GM12874 (cell line): ENCODE measurements around the gene BCORL1.

Source experiments
- CTCF ChIP-seq: IDR thresholded peaks from 2 replicates; pipeline ENCODE4 v1.5.1; 2011; ENCODE audit warnings: low read depth, mild to moderate bottlenecking, control low read depth, low read length, moderate library complexity; ENCODE audit not compliant: insufficient read depth

Gene BCORL1

GRCh38 chrX:130028196-130028595 is 45.8 kb downstream of the BCORL1 start:
- TF ChIP-seq CTCF = peak; percentile 72

- TF ChIP-seq CTCF = no peak
Measured at GRCh38 chrX:130030826-130031225, 48.4 kb downstream of the BCORL1 start.

- no peak for TF ChIP-seq CTCF
Measured at GRCh38 chrX:130032552-130032951, 50.1 kb downstream of the BCORL1 start.

- no peak for TF ChIP-seq CTCF
Measured at GRCh38 chrX:130034178-130034577, 51.7 kb downstream of the BCORL1 start.

GRCh38 chrX:130039847-130040246 is 57.4 kb downstream of the BCORL1 start:
- no peak for TF ChIP-seq CTCF

GRCh38 chrX:130047416-130047815 is 65.0 kb downstream of the BCORL1 start:
- no peak for TF ChIP-seq CTCF

- no peak for TF ChIP-seq CTCF
Measured at GRCh38 chrX:130048686-130049222, 66.3 kb downstream of the BCORL1 start.
